ENCODE data around the gene RAD23A. TPM values are rescaled to one million over a fixed set of nuclear protein-coding genes. Genes with fewer than 3 reads are reported as not detected.

Gene RAD23A
- total RNA-seq, 1 donor from 2014 or later = 80.7 TPM

- no peak overlapping the region for H3K27ac Mint-ChIP-seq
- peaks cover 25% of the 10 kb centered on the region for H3K36me3 Mint-ChIP-seq
- DNase-seq (ENCODE audit: low spot score in 2 of 2, unreplicated experiment in 2 of 2) = no peak
- peaks cover 7% of the 10 kb centered on the region for H3K4me1 Mint-ChIP-seq
- H3K9me3 Mint-ChIP-seq = no peaks in the 10 kb centered on the region
- no peak for TF ChIP-seq CTCF (IDR thresholded peaks at IDR 0.05; ENCODE audit: unreplicated experiment)
- H3K4me3 Mint-ChIP-seq = no peak overlapping the region
- peaks cover 86% of the 10 kb centered on the region for H3K27me3 Mint-ChIP-seq (ENCODE audit: low read depth)
Observed at GRCh38 chr19:13002166-13002898, 56.7 kb downstream of the RAD23A start.

- TF ChIP-seq CTCF (IDR thresholded peaks at IDR 0.05; ENCODE audit: unreplicated experiment) = no peak
- H3K36me3 Mint-ChIP-seq = peaks cover 25% of the 10 kb centered on the region
- H3K9me3 Mint-ChIP-seq = no peaks in the 10 kb centered on the region
- DNase-seq (ENCODE audit: low spot score in 2 of 2, unreplicated experiment in 2 of 2) = no peak
- no peak overlapping the region for H3K4me3 Mint-ChIP-seq
- H3K4me1 Mint-ChIP-seq = peaks cover 4% of the 10 kb centered on the region
- peaks cover 86% of the 10 kb centered on the region for H3K27me3 Mint-ChIP-seq (ENCODE audit: low read depth)
- no peak overlapping the region for H3K27ac Mint-ChIP-seq
Observed at GRCh38 chr19:13003081-13003480, 57.4 kb downstream of the RAD23A start.

Small RNA genes lying within 50 kb of the gene (microRNA-seq; reads per million reads assigned to microRNA genes)
- gene MIR5695 = 0.88 reads per million
- 3.2 reads per million, percentile 6 among the genes with 10 or more reads in this experiment for gene MIR6515

Other genes starting within 250 kb of the RAD23A start
- gene FBXW9, start 249.2 kb upstream of the RAD23A start, total RNA-seq = 9.6 to 9.8 TPM (median 9.8 TPM) in 3 replicates
- gene TNPO2, start 221.9 kb upstream of the RAD23A start, total RNA-seq = 105 to 116 TPM (median 105 TPM) in 3 replicates
- 148 to 161 TPM (median 156 TPM) in 3 replicates for gene TRIR, start 211.2 kb upstream of the RAD23A start, total RNA-seq
- 44.6 to 49.8 TPM (median 46.9 TPM) in 3 replicates for gene GET3, start 208.4 kb upstream of the RAD23A start, total RNA-seq
- gene BEST2, start 194.1 kb upstream of the RAD23A start, total RNA-seq = not detected in 3 replicates
- gene HOOK2, start 170.3 kb upstream of the RAD23A start, total RNA-seq = 89.2 to 93.7 TPM (median 92.7 TPM) in 3 replicates
- gene JUNB, start 154.4 kb upstream of the RAD23A start, total RNA-seq = 160 to 169 TPM (median 164 TPM) in 3 replicates
- 361 to 381 TPM (median 380 TPM) in 3 replicates for gene PRDX2, start 144.1 kb upstream of the RAD23A start, total RNA-seq
- gene THSD8, start 143.8 kb upstream of the RAD23A start, total RNA-seq = 8.4 to 11.4 TPM (median 8.8 TPM) in 3 replicates
- 17.5 to 22.7 TPM (median 19.8 TPM) in 3 replicates for gene RNASEH2A, start 139.3 kb upstream of the RAD23A start, total RNA-seq
- not detected in 3 replicates for gene RTBDN, start 111.3 kb upstream of the RAD23A start, total RNA-seq
- 4.0 to 5.8 TPM (median 4.4 TPM) in 3 replicates for gene MAST1, start 107.3 kb upstream of the RAD23A start, total RNA-seq
- gene DNASE2, start 64.4 kb upstream of the RAD23A start, total RNA-seq = 20.4 to 23.6 TPM (median 23.5 TPM) in 3 replicates
- 0.13 TPM in 1 of 3 replicates, not detected in the others for gene KLF1, start 58.7 kb upstream of the RAD23A start, total RNA-seq
- 29.7 to 31.5 TPM (median 30.2 TPM) in 3 replicates for gene GCDH, start 54.7 kb upstream of the RAD23A start, total RNA-seq
- gene SYCE2, start 26.6 kb upstream of the RAD23A start, total RNA-seq = 0.86 to 0.98 TPM (median 0.97 TPM) in 3 replicates
- gene FARSA, start 12.2 kb upstream of the RAD23A start, total RNA-seq = 54.5 to 58.4 TPM (median 58.3 TPM) in 3 replicates
- 863 to 886 TPM (median 869 TPM) in 3 replicates for gene CALR, start 7.3 kb upstream of the RAD23A start, total RNA-seq
- gene GADD45GIP1, start 11.4 kb downstream of the RAD23A start, total RNA-seq = 18.7 to 19.1 TPM (median 18.8 TPM) in 3 replicates
- gene DAND5, start 23.7 kb downstream of the RAD23A start, total RNA-seq = 0.16 TPM in 1 of 3 replicates, not detected in the others
- gene NFIX, start 49.6 kb downstream of the RAD23A start, total RNA-seq = 52.4 to 55.5 TPM (median 53.8 TPM) in 3 replicates
- 3.4 to 4.0 TPM (median 3.8 TPM) in 3 replicates for gene LYL1, start 157.0 kb downstream of the RAD23A start, total RNA-seq
- gene TRMT1, start 170.9 kb downstream of the RAD23A start, total RNA-seq = 53.9 to 58.6 TPM (median 57.0 TPM) in 3 replicates
- gene NACC1, start 172.4 kb downstream of the RAD23A start, total RNA-seq = 63.0 to 76.4 TPM (median 74.5 TPM) in 3 replicates
- 52.7 to 58.4 TPM (median 56.7 TPM) in 3 replicates for gene STX10, start 204.5 kb downstream of the RAD23A start, total RNA-seq
- 278 to 284 TPM (median 282 TPM) in 3 replicates for gene IER2, start 204.5 kb downstream of the RAD23A start, total RNA-seq

Data from mesothelial cell of epicardium (in vitro differentiated cells).